Measurements from ENCODE around the gene RND2. TPM values are rescaled to one million over a fixed set of nuclear protein-coding genes. Genes with fewer than 3 reads are reported as not detected.

The RND2 gene
- total and polyA plus RNA-seq, 2 of the 13 experiments (the other 11 are each of a cell fraction or from before 2014, with no cell fraction given), result 0.05 to 0.11 TPM

DNA sequence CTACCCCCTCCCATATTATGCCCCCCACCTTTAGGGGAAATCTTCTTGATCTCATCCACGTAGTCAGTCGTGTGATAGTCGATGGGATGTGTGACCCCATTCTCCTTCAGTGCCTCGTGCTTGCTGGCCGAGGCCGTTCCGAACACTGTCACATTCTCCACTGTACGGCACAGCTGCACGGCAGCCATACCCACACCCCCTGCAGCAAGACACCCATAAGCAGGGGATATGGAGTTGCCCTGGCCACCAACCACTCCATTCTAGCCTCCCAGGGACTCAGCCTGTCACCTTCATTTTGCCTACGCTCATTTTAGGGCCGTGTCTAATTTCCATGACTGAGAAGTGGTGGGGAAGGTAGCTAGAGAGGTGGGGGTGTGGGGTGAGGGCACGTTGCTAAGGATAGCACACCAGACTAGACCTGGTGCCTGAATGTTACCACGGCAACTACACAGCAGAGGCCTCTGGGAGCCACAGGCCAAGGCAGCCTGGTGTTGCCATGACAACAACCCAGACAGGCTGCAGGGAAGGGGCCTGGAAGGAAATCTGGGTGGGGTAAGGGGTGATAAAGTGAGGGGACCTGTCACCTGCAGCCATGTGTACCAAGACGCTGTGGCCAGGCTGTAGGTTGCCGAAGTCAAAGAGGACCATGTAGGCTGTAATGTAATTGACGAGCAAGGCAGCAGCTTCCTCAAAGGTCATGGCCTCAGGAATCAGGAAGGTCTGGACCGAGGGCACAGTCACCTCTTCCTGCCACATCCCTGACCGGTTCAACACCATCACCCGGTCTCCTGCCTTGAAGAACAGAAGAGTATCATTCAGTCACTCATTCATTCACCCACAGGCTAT lies 6.8 kb upstream of the RND2 start:
- H3K4me1 ChIP-seq (ENCODE audit: insufficient read depth, low read length), result peaks cover 62% of the 10 kb centered on the region
- ATAC-seq, result no peak
- WGBS (ENCODE audit: low lambda C conversion rate), result 97% methylated on average over 17 of the region's 19 CpGs
- H3K9me3 ChIP-seq (ENCODE audit: low read length), result no peaks in the 10 kb centered on the region
- POLR2A ChIA-PET, result interaction anchor here (0.6 to 4.5 kb wide), 3 partner anchors 7 to 630 kb away, joined by 3 to 55 read pairs (median 7); partner anchors contain the start of genes RPL27 and STAT3
- no TSS peak for BruUV-seq (replicated peaks)
- in situ Hi-C loops (cut with HindIII; ENCODE audit: extremely low pct_ligation_motif_present, low pct_unique_long_range_greater_than_20kb), result no loop called here
- peaks cover 30 to 63% of the 10 kb centered on the region in 2 experiments for H3K36me3 ChIP-seq (replicated peaks in 1 of 2; ENCODE audit: control insufficient read depth in 1 of 2, insufficient read depth in 2 of 2, low read length in 2 of 2)
- H3K27ac ChIP-seq (ENCODE audit: extremely low read length, insufficient read depth, low read length), result no peak overlapping the region
- no peak overlapping the region for H3K4me2 ChIP-seq (ENCODE audit: low read depth, low read length)
- intact Hi-C loops (cut with micrococcal nuclease; ENCODE audit: unreplicated experiment), result no loop called here
- H2AFZ ChIP-seq (ENCODE audit: low read length), result no peak overlapping the region
- no peak overlapping the region for H3K4me3 ChIP-seq (replicated peaks in 1 of 3; ENCODE audit: insufficient read depth in 1 of 3, low read depth in 2 of 3, low read length in 3 of 3)
- H4K20me1 ChIP-seq (ENCODE audit: insufficient read depth, low read length), result no peaks in the 10 kb centered on the region
- CTCF ChIA-PET (ENCODE audit: low intra/inter-chr PET ratio, low total read pairs), result no interaction called here
- H3K27me3 ChIP-seq (ENCODE audit: control insufficient read depth in 1 of 2, insufficient read depth in 2 of 2, low read length in 2 of 2), result no peaks in the 10 kb centered on the region; a peak in 1 of 5 replicates
- no peak overlapping the region for H3K9ac ChIP-seq (ENCODE audit: insufficient read depth, low read depth, low read length)
- DNase-seq (ENCODE audit: low spot score), result no peak
- no peak for FAIRE-seq
- H3K79me2 ChIP-seq (ENCODE audit: insufficient read depth, low read length), result peaks cover 26% of the 10 kb centered on the region
- TF ChIP-seq, protein P1, sequence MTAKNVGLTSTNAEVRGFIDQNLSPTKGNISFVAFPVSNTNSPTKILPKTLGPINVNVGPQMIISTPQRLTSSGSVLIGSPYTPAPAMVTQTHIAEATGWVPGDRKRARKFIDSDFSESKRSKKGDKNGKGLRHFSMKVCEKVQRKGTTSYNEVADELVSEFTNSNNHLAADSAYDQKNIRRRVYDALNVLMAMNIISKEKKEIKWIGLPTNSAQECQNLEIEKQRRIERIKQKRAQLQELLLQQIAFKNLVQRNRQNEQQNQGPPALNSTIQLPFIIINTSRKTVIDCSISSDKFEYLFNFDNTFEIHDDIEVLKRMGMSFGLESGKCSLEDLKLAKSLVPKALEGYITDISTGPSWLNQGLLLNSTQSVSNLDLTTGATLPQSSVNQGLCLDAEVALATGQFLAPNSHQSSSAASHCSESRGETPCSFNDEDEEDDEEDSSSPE (CRISPR knock-in tag; IDR thresholded peaks at IDR 0.05), result no peak
- TF ChIP-seq, protein P2, sequence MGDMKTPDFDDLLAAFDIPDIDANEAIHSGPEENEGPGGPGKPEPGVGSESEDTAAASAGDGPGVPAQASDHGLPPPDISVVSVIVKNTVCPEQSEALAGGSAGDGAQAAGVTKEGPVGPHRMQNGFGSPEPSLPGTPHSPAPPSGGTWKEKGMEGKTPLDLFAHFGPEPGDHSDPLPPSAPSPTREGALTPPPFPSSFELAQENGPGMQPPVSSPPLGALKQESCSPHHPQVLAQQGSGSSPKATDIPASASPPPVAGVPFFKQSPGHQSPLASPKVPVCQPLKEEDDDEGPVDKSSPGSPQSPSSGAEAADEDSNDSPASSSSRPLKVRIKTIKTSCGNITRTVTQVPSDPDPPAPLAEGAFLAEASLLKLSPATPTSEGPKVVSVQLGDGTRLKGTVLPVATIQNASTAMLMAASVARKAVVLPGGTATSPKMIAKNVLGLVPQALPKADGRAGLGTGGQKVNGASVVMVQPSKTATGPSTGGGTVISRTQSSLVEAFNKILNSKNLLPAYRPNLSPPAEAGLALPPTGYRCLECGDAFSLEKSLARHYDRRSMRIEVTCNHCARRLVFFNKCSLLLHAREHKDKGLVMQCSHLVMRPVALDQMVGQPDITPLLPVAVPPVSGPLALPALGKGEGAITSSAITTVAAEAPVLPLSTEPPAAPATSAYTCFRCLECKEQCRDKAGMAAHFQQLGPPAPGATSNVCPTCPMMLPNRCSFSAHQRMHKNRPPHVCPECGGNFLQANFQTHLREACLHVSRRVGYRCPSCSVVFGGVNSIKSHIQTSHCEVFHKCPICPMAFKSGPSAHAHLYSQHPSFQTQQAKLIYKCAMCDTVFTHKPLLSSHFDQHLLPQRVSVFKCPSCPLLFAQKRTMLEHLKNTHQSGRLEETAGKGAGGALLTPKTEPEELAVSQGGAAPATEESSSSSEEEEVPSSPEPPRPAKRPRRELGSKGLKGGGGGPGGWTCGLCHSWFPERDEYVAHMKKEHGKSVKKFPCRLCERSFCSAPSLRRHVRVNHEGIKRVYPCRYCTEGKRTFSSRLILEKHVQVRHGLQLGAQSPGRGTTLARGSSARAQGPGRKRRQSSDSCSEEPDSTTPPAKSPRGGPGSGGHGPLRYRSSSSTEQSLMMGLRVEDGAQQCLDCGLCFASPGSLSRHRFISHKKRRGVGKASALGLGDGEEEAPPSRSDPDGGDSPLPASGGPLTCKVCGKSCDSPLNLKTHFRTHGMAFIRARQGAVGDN (CRISPR knock-in tag; IDR thresholded peaks at IDR 0.05), result peak; percentile 33
- TF ChIP-seq RFX3 (CRISPR knock-in tag; IDR thresholded peaks at IDR 0.05) (peak; percentile 65), CHD4 (IDR thresholded peaks at IDR 0.05; ENCODE audit: borderline replicate concordance, low read length) (no peak), ARHGAP35 (CRISPR knock-in tag; IDR thresholded peaks at IDR 0.05; ENCODE audit: borderline replicate concordance) (no peak), RFX1 (IDR thresholded peaks at IDR 0.05) (peak; percentile 81), AGO2 (optimal IDR thresholded peaks at IDR 0.05; ENCODE audit: low read depth, low read length) (peak; percentile 33)
- TF ChIP-seq, protein P3, sequence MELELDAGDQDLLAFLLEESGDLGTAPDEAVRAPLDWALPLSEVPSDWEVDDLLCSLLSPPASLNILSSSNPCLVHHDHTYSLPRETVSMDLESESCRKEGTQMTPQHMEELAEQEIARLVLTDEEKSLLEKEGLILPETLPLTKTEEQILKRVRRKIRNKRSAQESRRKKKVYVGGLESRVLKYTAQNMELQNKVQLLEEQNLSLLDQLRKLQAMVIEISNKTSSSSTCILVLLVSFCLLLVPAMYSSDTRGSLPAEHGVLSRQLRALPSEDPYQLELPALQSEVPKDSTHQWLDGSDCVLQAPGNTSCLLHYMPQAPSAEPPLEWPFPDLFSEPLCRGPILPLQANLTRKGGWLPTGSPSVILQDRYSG (CRISPR knock-in tag; IDR thresholded peaks at IDR 0.05), result no peak
- TF ChIP-seq, protein P4, sequence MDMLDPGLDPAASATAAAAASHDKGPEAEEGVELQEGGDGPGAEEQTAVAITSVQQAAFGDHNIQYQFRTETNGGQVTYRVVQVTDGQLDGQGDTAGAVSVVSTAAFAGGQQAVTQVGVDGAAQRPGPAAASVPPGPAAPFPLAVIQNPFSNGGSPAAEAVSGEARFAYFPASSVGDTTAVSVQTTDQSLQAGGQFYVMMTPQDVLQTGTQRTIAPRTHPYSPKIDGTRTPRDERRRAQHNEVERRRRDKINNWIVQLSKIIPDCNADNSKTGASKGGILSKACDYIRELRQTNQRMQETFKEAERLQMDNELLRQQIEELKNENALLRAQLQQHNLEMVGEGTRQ (IDR thresholded peaks at IDR 0.05; ENCODE audit: low read depth, low read length), result no peak
- TF ChIP-seq, protein P4 (CRISPR knock-in tag; IDR thresholded peaks at IDR 0.05; ENCODE audit: borderline replicate concordance), result no peak

All from HepG2 (cell line).